ENCODE results near the gene ANP32B.

DNA sequence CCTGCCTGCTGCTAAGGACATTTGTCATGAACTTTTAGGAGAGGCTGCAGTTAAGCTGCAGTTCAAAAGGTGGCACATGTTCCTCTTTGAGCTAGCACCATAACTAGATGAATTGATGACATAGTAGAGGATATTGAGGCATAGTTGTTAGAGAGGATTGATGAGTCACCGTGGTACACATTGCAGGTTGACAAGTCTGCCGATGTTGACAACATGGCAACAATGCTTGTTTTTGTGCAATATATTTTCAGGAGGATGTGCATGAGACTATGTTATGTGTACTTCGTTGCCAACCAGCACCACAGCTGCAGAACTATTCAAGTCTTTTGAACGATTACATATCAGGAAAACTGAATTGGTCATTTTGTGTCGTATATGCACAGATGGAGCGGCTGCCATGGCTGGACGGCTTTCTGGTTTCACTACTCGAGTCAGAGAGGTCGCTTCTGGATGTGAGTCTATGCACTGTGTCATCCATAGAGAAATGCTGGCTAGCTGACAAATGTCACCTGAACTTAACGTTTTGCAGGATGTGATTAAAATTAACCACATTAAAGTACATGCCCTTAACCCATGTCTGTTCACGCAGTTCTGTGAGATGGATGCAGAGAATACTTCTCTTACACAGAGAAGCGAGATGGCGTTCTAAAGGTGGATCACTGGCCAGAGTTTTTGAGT lies 24.2 kb downstream of the ANP32B start:
- TF ChIP-seq, protein P1, sequence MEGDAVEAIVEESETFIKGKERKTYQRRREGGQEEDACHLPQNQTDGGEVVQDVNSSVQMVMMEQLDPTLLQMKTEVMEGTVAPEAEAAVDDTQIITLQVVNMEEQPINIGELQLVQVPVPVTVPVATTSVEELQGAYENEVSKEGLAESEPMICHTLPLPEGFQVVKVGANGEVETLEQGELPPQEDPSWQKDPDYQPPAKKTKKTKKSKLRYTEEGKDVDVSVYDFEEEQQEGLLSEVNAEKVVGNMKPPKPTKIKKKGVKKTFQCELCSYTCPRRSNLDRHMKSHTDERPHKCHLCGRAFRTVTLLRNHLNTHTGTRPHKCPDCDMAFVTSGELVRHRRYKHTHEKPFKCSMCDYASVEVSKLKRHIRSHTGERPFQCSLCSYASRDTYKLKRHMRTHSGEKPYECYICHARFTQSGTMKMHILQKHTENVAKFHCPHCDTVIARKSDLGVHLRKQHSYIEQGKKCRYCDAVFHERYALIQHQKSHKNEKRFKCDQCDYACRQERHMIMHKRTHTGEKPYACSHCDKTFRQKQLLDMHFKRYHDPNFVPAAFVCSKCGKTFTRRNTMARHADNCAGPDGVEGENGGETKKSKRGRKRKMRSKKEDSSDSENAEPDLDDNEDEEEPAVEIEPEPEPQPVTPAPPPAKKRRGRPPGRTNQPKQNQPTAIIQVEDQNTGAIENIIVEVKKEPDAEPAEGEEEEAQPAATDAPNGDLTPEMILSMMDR (conservative IDR thresholded peaks at IDR 0.05; ENCODE audit: low read depth in 2 of 2), result no peak
- TF ChIP-seq, protein P2, sequence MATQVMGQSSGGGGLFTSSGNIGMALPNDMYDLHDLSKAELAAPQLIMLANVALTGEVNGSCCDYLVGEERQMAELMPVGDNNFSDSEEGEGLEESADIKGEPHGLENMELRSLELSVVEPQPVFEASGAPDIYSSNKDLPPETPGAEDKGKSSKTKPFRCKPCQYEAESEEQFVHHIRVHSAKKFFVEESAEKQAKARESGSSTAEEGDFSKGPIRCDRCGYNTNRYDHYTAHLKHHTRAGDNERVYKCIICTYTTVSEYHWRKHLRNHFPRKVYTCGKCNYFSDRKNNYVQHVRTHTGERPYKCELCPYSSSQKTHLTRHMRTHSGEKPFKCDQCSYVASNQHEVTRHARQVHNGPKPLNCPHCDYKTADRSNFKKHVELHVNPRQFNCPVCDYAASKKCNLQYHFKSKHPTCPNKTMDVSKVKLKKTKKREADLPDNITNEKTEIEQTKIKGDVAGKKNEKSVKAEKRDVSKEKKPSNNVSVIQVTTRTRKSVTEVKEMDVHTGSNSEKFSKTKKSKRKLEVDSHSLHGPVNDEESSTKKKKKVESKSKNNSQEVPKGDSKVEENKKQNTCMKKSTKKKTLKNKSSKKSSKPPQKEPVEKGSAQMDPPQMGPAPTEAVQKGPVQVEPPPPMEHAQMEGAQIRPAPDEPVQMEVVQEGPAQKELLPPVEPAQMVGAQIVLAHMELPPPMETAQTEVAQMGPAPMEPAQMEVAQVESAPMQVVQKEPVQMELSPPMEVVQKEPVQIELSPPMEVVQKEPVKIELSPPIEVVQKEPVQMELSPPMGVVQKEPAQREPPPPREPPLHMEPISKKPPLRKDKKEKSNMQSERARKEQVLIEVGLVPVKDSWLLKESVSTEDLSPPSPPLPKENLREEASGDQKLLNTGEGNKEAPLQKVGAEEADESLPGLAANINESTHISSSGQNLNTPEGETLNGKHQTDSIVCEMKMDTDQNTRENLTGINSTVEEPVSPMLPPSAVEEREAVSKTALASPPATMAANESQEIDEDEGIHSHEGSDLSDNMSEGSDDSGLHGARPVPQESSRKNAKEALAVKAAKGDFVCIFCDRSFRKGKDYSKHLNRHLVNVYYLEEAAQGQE (IDR thresholded peaks at IDR 0.05; ENCODE audit: unreplicated experiment), result no peak
- TF ChIP-seq EZH2 (IDR thresholded peaks at IDR 0.05; ENCODE audit: low read depth, unreplicated experiment), result no peak
- no peak for TF ChIP-seq EZH2phosphoT487 (IDR thresholded peaks at IDR 0.05; ENCODE audit: unreplicated experiment)
- TF ChIP-seq CREB1 (CRISPR knock-in tag; IDR thresholded peaks at IDR 0.05; ENCODE audit: low read depth), result no peak
- no peak for TF ChIP-seq POLR2AphosphoS5 (IDR thresholded peaks at IDR 0.05; ENCODE audit: low read depth)
- TF ChIP-seq JUNB (IDR thresholded peaks at IDR 0.05; ENCODE audit: unreplicated experiment), result no peak
- TF ChIP-seq ETS1 (IDR thresholded peaks at IDR 0.05), result no peak
- no peak for TF ChIP-seq NANOG (IDR thresholded peaks at IDR 0.05; ENCODE audit: borderline replicate concordance)
- no peak for TF ChIP-seq ZNF331 (CRISPR knock-in tag; IDR thresholded peaks at IDR 0.05; ENCODE audit: low read depth)
- TF ChIP-seq STAT1 (IDR thresholded peaks at IDR 0.05; ENCODE audit: unreplicated experiment), result no peak
- no peak for TF ChIP-seq ZNF114 (CRISPR knock-in tag; IDR thresholded peaks at IDR 0.05)

Data from GM23338 (cell line).